GM19463 (cell line): Measurements from ENCODE around the gene GALNT11.
"Not testable (repeated sequence)": the region's sequence is repeated elsewhere in the genome, so short reads cannot be mapped to it uniquely, and the experiment has no call there.

Experiments used
- ATAC-seq: cut with Tn5 transposase; IDR thresholded peaks from one replicate; pipeline ENCODE4 v1.9.1; 2021; ENCODE audit warnings: mild to moderate bottlenecking, moderate library complexity; ENCODE audit not compliant: unreplicated experiment

GALNT11 gene

DNA sequence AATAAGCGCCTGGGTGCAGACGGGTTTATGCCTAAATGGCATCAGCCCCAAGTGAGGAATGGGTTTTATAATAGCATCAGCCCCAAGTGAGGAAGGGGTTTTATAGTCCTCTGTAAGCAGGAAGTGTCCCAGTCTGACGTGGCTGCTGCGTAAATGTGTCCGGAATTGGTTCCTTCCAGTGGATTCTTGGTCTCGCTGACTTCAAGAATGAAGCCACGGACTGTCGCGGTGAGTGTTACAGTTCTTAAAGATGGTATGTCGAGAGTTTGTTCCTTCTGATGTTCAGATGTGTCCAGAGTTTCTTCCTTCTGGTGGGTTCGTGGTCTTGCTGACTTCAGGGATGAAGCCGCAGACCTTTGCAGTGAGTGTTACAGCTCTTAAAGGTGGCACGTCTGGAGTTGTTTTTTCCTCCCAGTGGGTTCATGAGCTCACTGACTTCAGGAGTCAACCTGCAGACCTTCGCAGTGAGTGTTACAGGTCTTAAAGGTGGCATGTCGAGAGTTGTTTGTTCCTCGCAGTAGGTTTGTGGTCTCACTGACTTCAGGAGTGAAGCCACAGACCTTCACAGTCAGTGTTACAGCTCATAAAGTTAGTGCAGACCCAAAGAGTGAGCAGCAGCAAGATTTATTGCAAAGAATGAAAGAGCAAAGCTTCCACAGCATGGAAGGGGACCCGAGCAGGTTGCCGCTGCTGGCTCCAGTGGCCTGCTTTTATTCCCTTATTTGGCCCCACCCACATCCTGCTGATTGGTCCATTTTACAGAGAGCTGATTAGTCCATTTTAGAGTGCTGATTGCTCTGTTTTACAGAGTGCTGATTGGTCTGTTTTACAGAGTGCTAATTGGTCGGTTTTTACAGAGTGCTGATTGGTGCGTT is 2.3 kb downstream of the GALNT11 start:
- ATAC-seq = not testable (repeated sequence)

DNA sequence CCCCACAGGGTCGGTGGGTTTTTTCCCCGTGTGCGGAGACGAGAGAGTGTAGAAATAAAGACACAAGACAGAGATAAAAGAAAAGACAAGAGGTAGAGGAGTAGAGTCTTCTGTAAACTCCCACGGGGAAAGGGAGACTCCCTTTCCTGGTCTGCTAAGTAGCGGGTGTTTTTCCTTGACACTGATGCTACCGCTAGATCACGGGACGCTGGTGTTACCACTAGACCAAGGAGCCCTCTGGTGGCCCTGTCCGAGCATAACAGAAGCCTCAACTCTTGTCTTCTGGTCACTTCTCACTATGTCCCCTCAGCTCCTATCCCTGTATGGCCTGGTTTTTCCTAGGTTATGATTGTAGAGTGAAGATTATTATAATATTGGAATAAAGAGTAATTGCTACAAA is 4.6 kb downstream of the GALNT11 start:
- not testable (repeated sequence) for ATAC-seq

DNA sequence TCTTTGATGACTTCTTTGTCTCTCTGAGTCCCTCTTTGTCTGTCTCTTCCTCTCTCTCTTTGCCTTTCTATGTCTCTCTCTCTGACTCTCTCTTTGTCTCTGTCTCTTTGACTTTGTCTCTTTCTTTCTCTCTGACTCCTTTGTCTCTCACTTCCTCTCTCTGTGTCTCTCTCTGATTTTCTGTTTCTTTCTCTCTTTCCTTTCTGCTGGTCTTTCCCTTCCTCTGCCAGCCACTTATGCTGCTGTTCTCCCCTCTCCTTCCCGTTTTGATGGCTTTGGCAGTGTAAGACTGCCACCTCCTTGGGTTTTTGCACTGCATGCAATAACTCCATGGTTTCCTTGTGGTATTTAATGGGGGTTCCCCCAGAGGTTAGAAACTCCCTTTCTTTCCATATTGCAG is 5.2 kb downstream of the GALNT11 start:
- not testable (repeated sequence) for ATAC-seq

DNA sequence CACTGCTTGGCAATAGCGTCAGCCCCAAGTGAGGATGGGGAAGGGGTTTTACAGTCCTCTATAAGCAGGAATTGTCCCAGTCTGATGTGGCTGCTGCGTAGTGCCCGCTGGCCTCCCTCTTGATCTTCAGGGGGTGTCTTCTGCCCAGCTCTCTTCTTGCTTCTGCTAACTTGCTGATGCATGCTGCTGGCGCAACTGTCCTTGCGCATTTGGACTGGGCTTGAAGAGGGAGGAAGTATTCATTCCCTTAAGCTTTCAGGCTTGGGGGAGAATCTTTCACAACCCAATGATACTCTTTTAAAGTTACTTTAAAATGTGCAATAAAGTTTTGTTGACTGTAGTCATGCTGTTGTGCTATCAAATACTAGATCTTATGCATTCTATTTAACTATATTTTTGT is 10.3 kb downstream of the GALNT11 start:
- no peak for ATAC-seq

DNA sequence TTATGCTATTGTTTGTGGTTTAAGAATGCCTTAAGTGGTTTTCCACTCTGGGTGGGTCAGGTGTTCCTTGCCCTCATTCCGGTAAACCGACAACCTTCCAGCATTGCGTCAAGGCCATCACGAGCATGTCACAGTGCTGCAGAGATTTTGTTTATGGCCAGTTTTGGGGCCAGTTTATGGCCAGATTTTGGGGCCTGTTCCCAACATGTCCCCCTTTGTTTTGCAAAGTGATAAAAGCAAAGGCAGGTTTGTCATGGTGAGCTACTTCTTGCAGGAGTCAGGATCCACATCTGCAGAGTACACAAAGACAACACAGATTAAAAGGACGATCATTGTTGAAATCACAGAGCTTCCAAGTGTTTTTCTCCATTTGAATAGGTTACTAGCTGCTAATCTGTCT is 12.9 kb downstream of the GALNT11 start:
- ATAC-seq = not testable (repeated sequence)

DNA sequence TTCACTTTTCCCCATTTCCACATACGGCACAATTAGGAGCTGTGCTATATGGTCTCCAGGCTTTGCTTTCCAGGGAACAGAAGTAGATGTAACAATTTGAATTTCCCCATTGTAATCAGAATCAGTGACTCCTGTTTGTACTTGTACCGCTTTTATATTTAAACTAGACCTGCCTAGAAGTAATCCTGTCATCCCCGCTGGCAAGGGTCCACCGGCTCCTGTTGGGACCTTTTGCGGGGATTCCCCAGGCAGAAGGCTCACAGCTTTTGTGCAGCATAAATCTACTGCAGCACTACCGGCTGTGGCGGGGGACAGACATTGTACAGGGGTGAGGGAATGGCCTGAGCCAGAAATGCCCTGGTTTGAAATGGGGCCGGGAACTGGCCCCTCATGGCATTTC is 17.6 kb downstream of the GALNT11 start:
- ATAC-seq = not testable (repeated sequence)

DNA sequence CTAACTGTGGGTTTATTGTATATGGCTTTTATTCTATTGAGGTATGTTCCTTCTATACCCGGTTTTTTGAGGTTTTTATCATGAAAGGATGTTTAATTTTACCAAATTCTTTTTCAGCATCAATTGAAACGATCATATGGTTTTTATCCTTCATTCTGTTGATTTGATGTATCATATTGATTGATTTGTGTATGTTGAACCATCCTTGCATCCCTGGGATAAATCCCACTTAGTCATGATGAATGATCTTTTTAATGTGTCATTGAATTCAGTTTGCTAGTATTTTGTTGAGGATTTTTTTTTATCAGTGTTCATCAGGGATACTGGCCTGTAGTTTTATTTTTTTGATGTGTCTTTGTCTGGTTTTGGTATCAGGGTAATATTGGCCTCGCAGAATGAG is 19.4 kb downstream of the GALNT11 start:
- ATAC-seq = not testable (repeated sequence)

DNA sequence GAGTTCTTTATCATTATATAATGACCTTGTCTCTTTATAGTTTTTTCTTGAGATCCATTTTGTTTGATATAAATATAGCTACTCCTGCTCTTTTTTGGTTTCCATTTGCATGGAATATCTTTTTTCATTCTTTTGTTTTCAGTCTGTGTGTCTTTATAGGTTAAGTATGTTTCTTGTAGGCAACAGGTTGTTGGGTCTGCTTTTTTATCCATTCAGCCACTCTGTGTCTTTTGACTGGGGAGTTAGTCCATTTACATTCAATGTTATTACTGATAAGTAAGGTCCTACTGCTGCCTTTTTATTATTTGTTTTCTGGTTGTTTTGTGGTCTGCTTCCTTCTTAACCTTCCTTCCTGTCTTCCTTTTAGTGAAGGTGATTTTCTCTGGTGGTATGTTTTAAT is 21.1 kb downstream of the GALNT11 start:
- ATAC-seq = no peak

DNA sequence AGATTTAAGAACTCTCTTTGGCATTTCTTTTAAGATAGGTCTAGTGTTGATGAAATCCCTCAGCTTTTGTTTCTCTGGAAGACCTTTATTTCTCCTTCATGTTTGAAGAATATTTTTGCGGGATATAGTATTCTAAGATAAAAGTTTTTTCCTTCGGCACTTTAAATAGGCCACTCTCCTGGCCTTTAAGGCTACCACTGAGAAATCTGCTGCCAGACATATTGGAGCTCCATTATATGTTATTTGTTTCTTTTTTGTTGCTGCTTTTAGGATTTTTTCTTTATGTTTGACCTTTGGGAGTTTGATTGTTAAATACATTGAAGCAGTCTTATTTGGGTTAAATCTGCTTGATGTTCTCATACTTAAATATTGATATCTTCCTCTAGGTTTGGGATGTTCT is 22.6 kb downstream of the GALNT11 start:
- ATAC-seq = no peak

DNA sequence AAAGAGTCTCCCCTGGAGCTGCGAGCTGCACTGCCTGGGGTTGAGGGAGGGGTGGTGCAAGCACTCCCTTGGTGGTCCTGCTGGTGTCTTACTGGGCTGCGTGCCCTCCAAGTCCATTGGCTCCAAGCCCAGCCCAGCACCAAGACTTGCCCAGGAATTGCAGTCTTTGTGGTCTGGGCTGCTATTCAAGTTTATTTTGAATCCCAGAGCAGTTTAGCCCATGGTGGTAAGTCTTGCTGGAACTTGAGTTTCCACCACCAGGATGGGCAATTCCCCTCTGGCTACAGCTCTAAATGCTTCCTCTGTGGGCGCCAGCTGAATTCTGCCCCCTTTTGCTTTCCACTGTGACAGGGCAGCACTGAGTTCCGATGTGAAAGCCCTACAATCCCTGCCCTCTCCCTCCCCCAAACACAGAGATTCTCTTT is 25.1 kb downstream of the GALNT11 start:
- no peak for ATAC-seq

DNA sequence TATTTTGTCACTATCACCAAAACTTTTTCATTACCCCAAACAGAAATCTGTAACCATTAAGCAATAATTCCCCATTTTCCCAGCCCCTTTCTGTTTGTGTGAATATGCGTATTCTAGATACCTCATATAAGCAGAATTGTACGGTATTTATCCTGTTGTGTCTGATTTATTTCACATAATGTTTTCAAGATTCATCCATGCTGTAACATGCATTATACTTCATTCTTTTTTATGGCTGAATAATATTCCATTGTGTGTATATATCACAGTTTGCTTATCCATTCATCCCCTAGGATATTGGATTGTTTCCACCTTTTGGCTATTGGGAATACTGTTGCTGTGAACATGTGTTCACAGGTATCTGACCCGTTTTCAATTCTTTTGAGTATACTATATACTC is 26.5 kb downstream of the GALNT11 start:
- ATAC-seq = no peak

DNA sequence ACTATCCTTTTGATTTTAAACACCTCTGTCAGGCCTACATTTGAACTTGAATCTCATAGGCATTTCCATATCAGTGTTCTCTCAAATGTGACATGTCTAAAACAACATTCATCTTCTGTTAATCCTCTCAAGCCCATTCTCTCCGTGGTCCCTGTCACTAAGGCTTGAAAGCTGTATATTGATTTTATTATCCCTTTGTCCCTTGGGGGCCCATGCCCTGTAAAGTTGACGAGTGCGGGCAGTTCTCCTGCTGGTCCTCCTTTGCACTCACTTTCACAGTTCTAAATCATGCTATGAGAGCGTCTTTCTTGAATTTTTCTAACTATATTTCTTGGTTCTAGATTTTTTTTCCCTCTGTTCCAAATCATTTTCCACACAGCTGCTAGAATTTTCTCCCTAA is 27.3 kb downstream of the GALNT11 start:
- no peak for ATAC-seq

DNA sequence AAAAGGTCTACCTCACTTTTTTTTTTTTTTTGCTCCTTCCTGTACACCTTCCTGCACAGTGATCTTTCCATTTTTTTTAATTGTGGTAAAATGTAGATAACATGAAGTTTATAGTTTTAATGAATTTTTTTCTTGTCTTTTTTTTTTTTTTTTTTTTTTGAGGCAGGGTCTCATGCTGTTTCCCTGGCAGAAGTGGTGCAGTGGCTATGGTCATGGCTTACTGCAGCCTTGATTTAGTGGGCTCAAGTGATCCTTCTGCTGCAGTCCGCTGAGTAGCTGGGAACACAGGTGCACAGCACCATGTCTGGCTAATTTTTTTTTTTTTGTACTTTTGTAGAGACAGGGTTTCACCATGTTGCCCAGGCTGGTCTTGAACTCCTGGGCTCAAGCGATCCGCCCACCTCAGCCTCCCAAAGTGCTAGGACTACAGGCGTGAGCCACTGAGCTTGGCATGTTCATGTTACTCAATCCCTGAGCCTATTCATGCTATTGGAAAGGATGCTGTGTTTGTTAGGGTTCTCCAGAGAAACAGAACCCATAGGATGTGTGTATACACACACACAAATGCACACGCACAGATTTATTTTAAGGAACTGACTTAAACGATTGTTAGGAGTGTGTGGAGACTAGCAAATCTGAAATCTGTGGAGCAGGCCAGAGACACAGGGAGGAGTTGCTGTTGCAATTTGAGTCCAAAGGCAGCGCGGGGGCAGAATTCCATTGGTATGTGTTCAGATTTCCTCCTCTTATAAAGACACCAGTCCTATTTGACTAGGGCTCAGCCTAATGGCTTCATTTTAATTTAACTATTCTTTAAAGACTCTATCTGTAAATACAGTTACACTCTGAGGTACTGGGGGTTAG is 29.1 kb downstream of the GALNT11 start:
- ATAC-seq = no peak

DNA sequence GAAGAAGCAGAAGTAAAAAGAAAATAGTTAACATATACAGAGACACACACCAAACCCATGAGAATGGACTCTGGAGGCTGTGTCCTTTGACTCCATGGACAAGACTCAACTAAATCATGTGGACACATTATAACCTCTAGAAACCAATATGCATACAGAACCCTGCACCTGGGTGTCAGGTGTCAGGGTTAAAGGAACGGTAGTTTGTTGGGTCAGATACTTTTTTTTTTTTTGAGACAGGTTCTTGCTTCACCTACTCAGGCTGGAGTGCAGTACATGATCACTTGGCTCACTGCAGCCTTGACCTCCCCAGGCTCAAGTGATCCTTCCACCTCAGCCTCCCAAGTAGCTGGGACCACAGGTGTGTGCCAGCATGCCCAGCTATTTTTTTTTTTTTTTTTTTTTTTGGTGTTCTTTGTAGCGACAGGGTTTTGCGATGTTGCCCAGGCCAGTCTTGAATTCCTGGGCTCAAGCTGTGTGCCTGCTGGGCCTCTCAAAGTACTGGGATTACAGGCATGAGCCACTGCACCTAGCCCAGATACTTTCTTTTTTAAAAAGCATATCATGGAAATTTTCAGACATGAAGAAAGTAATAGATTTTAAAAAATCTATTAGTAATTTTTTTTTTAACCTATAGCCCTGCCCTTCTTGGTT is 31.3 kb downstream of the GALNT11 start:
- ATAC-seq = no peak

DNA sequence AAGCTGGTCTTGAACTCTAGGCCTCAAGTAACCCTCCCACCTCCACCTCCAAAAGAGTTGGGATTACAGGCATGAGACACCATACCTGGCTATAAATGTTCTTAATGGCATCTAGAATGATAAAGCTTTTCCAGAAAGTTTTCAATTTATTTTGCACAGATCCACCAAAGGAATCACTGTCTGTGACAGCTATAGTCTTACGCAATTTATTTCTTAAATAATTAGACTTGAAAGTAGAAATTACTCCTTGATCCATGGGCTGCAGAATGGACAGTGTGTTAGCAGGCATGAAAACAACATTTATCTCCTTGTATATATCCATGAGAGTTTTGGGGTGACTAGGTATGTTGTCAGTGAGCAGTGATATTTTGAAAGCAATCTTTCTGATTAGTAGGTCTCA is 33.8 kb downstream of the GALNT11 start:
- no peak for ATAC-seq

DNA sequence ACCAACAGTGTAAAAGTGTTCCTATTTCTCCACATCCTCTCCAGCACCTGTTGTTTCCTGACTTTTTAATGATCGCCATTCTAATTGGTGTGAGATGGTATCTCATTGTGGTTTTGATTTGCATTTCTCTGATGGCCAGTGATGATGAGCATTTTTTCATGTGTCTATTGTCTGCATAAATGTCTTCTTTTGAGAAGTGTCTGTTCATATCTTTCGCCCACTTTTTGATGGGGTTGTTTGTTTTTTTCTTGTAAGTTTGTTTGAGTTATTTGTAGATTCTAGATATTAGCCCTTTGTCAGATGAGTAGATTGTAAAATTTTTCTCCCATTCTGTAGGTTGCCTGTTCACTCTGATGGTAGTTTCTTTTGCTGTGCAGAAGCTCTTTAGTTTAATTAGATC is 35.6 kb downstream of the GALNT11 start:
- not testable (repeated sequence) for ATAC-seq

DNA sequence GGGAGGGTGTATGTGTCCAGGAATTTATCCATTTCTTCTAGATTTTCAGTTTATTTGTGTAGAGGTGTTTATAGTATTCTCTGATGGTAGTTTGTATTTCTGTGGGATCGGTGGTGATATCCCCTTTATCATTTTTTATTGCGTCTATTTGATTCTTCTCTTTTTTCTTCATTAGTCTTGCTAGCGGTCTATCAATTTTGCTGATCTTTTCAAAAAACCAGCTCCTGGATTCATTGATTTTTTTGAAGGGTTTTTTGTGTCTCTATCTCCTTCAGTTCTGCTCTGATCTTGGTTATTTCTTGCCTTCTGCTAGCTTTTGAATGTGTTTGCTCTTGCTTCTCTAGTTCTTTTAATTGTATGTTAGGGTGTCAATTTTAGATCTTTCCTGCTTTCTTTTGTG is 37.7 kb downstream of the GALNT11 start:
- not testable (repeated sequence) for ATAC-seq

DNA sequence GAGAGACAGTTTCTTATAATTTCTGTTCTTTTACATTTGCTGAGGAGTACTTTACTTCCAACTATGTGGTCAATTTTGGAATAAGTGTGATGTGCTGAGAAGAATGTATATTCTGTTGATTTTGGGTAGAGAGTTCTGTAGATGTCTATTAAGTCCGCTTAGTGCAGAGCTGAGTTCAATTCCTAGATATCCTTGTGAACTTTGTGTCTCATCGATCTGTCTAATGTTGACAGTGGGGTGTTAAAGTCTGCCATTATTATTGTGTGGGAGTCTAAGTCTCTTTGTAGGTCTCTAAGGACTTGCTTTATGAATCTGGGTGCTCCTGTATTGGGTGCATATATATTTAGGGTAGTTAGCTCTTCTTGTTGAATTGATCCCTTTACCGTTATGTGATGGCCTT is 38.3 kb downstream of the GALNT11 start:
- not testable (repeated sequence) for ATAC-seq

DNA sequence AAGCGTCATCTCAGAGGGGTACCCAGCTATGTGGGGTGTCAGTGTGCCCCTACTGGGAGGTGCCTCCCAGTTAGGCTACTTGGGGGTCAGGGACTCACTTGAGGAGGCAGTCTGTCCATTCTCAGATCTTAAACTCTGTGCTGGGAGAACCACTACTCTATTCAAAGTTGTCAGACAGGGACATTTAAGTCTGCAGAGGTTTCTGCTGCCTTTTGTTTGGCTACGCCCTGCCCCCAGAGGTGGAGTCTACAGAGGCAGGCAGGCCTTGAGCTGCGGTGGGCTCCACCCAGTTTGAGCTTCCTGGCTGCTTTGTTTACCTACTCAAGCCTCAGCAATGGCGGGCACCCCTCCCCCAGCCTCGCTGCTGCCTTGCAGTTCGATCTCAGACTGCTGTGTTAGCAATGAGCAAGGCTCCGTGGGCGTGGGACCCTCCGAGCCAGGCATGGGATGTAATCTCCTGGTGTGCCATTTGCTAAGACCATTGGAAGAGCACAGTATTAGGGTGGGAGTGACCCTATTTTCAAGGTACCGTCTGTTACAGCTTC is 40.4 kb downstream of the GALNT11 start:
- ATAC-seq = not testable (repeated sequence)

DNA sequence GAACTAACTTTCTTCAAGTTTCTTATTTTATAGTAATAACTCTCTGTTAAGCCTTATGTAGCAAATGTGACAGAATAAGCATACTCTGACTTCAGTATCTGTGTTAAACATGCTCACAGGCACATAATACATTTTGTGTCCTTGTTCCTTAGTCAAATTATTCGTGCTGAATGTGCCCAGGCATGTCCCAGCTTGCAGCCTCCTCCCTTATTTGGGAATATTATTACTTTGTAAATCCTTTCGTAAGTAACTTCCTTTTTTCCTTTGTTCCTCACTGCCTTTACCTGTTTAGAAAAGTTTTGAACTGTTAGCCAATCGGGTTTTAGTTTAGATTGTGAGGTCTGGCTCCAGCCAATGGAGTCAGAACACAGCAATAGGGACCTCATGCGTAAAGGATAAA is 46.9 kb downstream of the GALNT11 start:
- ATAC-seq = no peak

DNA sequence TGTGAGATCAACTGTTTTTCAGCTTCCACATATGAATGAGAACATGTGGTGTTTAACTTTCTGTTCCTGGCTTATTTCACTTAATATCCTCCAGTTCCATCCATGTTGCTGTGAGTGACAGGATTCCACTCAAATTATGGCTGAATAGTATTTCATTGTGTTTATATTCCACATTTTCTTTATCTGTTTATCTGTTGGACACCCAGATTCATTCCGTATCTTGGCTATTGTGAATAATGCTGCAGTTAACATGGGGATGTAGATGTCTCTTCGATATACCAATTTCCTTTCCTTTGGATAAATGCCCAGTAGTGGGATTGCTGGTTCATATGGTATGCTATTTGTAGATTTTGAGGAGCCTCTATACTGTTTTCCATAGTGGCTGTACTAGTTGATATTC is 47.9 kb downstream of the GALNT11 start:
- ATAC-seq = no peak
